GM18861 (cell line): ENCODE results near the gene CCDC124.

Source experiments
- ATAC-seq: cut with Tn5 transposase; IDR thresholded peaks from one replicate; pipeline ENCODE4 v1.9.1; 2021; ENCODE audit not compliant: unreplicated experiment

CCDC124 gene

GRCh38 chr19:17951990-17952976, 19.5 kb downstream of the CCDC124 start:
- ATAC-seq, result no peak

- no peak for ATAC-seq
Observed at GRCh38 chr19:17953316-17953801, 20.5 kb downstream of the CCDC124 start.

- ATAC-seq, result no peak
Observed at GRCh38 chr19:17953869-17954268, 21.1 kb downstream of the CCDC124 start.

GRCh38 chr19:17954401-17954800, 21.6 kb downstream of the CCDC124 start:
- ATAC-seq, result no peak

- ATAC-seq, result no peak
Observed at GRCh38 chr19:17957149-17957849, 24.5 kb downstream of the CCDC124 start.

GRCh38 chr19:17957885-17958284, 25.1 kb downstream of the CCDC124 start:
- no peak for ATAC-seq

- ATAC-seq, result no peak
Observed at GRCh38 chr19:17963936-17964691, 31.3 kb downstream of the CCDC124 start.

GRCh38 chr19:17965370-17966128, 32.7 kb downstream of the CCDC124 start:
- ATAC-seq, result no peak

GRCh38 chr19:17966129-17966483, 33.3 kb downstream of the CCDC124 start:
- no peak for ATAC-seq

GRCh38 chr19:17966550-17967256, 33.9 kb downstream of the CCDC124 start, which contains the start of gene KCNN1:
Gene KCNN1, plus strand, starts transcription at chr19:17967107. Its CDS starts 6,782 bp downstream, at chr19:17973889.
- ATAC-seq, result no peak

- no peak for ATAC-seq
Observed at GRCh38 chr19:17967257-17968051, 34.6 kb downstream of the CCDC124 start.

- ATAC-seq, result no peak
Observed at GRCh38 chr19:17968362-17968761, 35.5 kb downstream of the CCDC124 start.

- ATAC-seq, result no peak
Observed at GRCh38 chr19:17969096-17969792, 36.4 kb downstream of the CCDC124 start.

GRCh38 chr19:17972230-17972629, 39.4 kb downstream of the CCDC124 start:
- ATAC-seq, result no peak

GRCh38 chr19:17973759-17974158, 40.9 kb downstream of the CCDC124 start:
- no peak for ATAC-seq

GRCh38 chr19:17974551-17974950, 41.7 kb downstream of the CCDC124 start:
- ATAC-seq, result no peak

- ATAC-seq, result no peak
Observed at GRCh38 chr19:17975032-17975431, 42.2 kb downstream of the CCDC124 start.

- no peak for ATAC-seq
Observed at GRCh38 chr19:17977021-17977420, 44.2 kb downstream of the CCDC124 start.
